Neural progenitor cell (in vitro differentiated cells): ENCODE data around the gene DSCAML1.

Experiments used
- EZH2phosphoT487 ChIP-seq: fragments of 200-600 bp; sonication (generic); IDR thresholded peaks from 2 replicates; pipeline ENCODE4 v1.6.1; 2017; ENCODE audit warnings: antibody characterized with exemption
- TF ChIP-seq, protein P1 (sequence below): fragments of 200-600 bp; sonication (generic); IDR thresholded peaks from 2 replicates; pipeline ENCODE4 v1.5.1; 2017; ENCODE audit warnings: antibody characterized with exemption, mild to moderate bottlenecking

DNA sequence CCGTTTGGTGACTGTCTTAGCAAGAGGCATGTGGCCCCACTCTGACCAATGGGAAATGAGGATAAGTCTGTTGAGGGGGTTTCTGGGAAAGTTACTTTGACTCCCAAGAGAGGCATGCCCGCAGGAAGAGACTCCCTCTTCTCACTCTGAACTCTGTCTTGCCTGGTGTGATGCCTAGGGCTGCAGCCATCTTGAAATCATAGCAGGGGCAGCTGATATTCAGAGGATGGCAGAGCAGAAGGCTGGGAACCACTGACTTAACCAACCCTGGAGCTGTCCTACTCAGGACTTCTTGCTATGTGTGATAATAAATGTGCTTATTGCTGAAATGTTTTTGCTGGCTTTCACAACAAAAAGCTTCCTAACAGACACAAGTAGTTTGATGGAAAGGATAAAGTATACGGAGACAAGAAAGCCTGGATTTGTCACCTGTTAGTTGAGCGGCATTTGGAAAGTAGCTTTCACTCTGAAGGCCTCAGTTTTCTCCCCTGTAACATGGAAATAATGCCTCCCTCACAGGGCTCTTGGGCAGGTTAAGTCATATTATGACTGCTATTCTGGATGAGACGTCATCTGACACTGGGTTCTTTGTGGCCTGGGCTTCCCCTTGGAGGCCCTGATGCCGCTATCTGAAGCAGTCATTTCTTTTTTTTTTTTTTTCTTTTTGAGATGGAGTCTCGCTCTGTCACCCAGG is 340.8 kb downstream of the DSCAML1 start:
- TF ChIP-seq, protein P1, sequence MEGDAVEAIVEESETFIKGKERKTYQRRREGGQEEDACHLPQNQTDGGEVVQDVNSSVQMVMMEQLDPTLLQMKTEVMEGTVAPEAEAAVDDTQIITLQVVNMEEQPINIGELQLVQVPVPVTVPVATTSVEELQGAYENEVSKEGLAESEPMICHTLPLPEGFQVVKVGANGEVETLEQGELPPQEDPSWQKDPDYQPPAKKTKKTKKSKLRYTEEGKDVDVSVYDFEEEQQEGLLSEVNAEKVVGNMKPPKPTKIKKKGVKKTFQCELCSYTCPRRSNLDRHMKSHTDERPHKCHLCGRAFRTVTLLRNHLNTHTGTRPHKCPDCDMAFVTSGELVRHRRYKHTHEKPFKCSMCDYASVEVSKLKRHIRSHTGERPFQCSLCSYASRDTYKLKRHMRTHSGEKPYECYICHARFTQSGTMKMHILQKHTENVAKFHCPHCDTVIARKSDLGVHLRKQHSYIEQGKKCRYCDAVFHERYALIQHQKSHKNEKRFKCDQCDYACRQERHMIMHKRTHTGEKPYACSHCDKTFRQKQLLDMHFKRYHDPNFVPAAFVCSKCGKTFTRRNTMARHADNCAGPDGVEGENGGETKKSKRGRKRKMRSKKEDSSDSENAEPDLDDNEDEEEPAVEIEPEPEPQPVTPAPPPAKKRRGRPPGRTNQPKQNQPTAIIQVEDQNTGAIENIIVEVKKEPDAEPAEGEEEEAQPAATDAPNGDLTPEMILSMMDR, result no peak
- TF ChIP-seq EZH2phosphoT487, result no peak
